HEK293 (cell line): Measurements from ENCODE around the gene CCDC51.

Source experiments
- CTCF ChIA-PET: fragments of 350-600 bp; formaldehyde crosslinking; extraction: SDS; loops from one replicate; lab custom pipeline; 2021; ENCODE audit warnings: antibody characterized with exemption; lab: Yijun Ruan, JAX
- POLR2A ChIA-PET: fragments of 300-600 bp; formaldehyde crosslinking; extraction: SDS; loops from one replicate; lab custom pipeline; 2020; ENCODE audit warnings: antibody characterized with exemption, inconsistent platforms; lab: Yijun Ruan, JAX
- H3K27ac ChIP-seq: fragments of 200-500 bp; sonication (Bioruptor generic); 2 replicates; pipeline ENCODE4 v1.5.1; 2014; ENCODE audit warnings: low read depth, low read length, control low read depth, inconsistent platforms; ENCODE audit errors: extremely low read depth
- H3K36me3 ChIP-seq, 2 experiments: fragments of 200-500 bp in 1 of 2; sonication (Bioruptor generic) in 1 of 2; 1 replicate in 1 of 2; 2 replicates in 1 of 2; pipeline ENCODE4 v1.5.1; 2014 to 2017; ENCODE audit warnings: inconsistent platforms in 2 of 2, low read length in 2 of 2; ENCODE audit not compliant: control insufficient read depth in 2 of 2, insufficient read depth in 1 of 2
- H3K4me1 ChIP-seq: fragments of 200-500 bp; sonication (Bioruptor generic); 2 replicates; pipeline ENCODE4 v1.5.1; 2014; ENCODE audit warnings: mild to moderate bottlenecking, low read length, inconsistent platforms; ENCODE audit not compliant: control insufficient read depth, insufficient read depth
- H3K4me3 ChIP-seq: 2 replicates; pipeline ENCODE4 v1.5.1; 2011; ENCODE audit warnings: low read depth, mild to moderate bottlenecking, control low read depth, low read length, moderate library complexity
- H3K9me3 ChIP-seq: fragments of 200-500 bp; sonication (Bioruptor generic); 2 replicates; pipeline ENCODE4 v1.5.1; 2014; ENCODE audit warnings: low read depth, low read length, inconsistent platforms; ENCODE audit not compliant: control insufficient read depth, insufficient read depth
- HOXD13 ChIP-seq: sonication (generic); formaldehyde crosslinking; IDR thresholded peaks from 2 replicates; pipeline ENCODE4 v1.8.0; 2022; ENCODE audit warnings: missing genetic modification reagents, borderline replicate concordance
- TRIM28 ChIP-seq: IDR thresholded peaks from 2 replicates; pipeline ENCODE4 v1.6.1; 2011; ENCODE audit warnings: low read length, control low read depth, borderline replicate concordance
- ZFP69B ChIP-seq: fragments of 450-650 bp; formaldehyde crosslinking; IDR thresholded peaks from 2 replicates; pipeline ENCODE4 v1.5.1; 2016; ENCODE audit warnings: missing biosample characterization, missing genetic modification characterization
- ZNF132 ChIP-seq: fragments of 450-650 bp; formaldehyde crosslinking; IDR thresholded peaks from 2 replicates; pipeline ENCODE4 v1.5.1; 2017; ENCODE audit warnings: missing biosample characterization, missing genetic modification characterization, borderline replicate concordance
- ZNF148 ChIP-seq: fragments of 450-650 bp; formaldehyde crosslinking; IDR thresholded peaks from 2 replicates; pipeline ENCODE4 v1.5.0; 2017; ENCODE audit warnings: missing biosample characterization, missing genetic modification characterization, borderline replicate concordance
- ZNF26 ChIP-seq: fragments of 450-650 bp; formaldehyde crosslinking; IDR thresholded peaks from 2 replicates; pipeline ENCODE4 v1.5.1; 2016; ENCODE audit warnings: missing biosample characterization, missing genetic modification characterization
- ZNF335 ChIP-seq: fragments of 450-650 bp; formaldehyde crosslinking; conservative IDR thresholded peaks from 2 replicates; pipeline ENCODE4 v1.5.1; 2016; ENCODE audit warnings: missing biosample characterization, missing genetic modification characterization
- ZNF449 ChIP-seq: fragments of 450-650 bp; formaldehyde crosslinking; IDR thresholded peaks from 2 replicates; pipeline ENCODE4 v1.5.1; 2017; ENCODE audit warnings: missing biosample characterization, mild to moderate bottlenecking, missing genetic modification characterization, moderate library complexity
- ZNF48 ChIP-seq: fragments of 450-650 bp; formaldehyde crosslinking; IDR thresholded peaks from 2 replicates; pipeline ENCODE4 v1.5.1; 2016; ENCODE audit warnings: missing biosample characterization, missing genetic modification characterization
- ZNF664 ChIP-seq: fragments of 450-650 bp; formaldehyde crosslinking; IDR thresholded peaks from 2 replicates; pipeline ENCODE4 v1.5.1; 2016; ENCODE audit warnings: missing biosample characterization, missing genetic modification characterization
- ZNF701 ChIP-seq: fragments of 450-650 bp; formaldehyde crosslinking; IDR thresholded peaks from 2 replicates; pipeline ENCODE4 v1.5.1; 2016; ENCODE audit warnings: missing biosample characterization, missing genetic modification characterization
- ZSCAN23 ChIP-seq: fragments of 450-650 bp; formaldehyde crosslinking; IDR thresholded peaks from 2 replicates; pipeline ENCODE4 v1.5.1; 2016; ENCODE audit warnings: missing biosample characterization, missing genetic modification characterization
- ZXDB ChIP-seq: fragments of 450-650 bp; formaldehyde crosslinking; IDR thresholded peaks from 2 replicates; pipeline ENCODE4 v1.5.1; 2016; ENCODE audit warnings: missing biosample characterization, missing genetic modification characterization
- TF ChIP-seq, protein P1 (sequence below): fragments of 450-650 bp; formaldehyde crosslinking; IDR thresholded peaks from 2 replicates; pipeline ENCODE4; 2016; ENCODE audit warnings: missing biosample characterization, missing genetic modification characterization
- TF ChIP-seq, protein P2 (sequence below): fragments of 450-650 bp; formaldehyde crosslinking; IDR thresholded peaks from 2 replicates; pipeline ENCODE4 v1.5.1; 2017; ENCODE audit warnings: missing biosample characterization, missing genetic modification characterization

Gene CCDC51

GRCh38 chr3:48418651-48419050 is 21.3 kb downstream of the CCDC51 start (continued):
- TF ChIP-seq ZSCAN23 (tag by site-specific recombination), result no peak
- TF ChIP-seq ZXDB (tag by site-specific recombination), result no peak
- TF ChIP-seq ZNF664 (tag by site-specific recombination), result no peak
- no peak for TF ChIP-seq ZFP69B (tag by site-specific recombination)
- TF ChIP-seq ZNF148 (tag by site-specific recombination), result no peak

GRCh38 chr3:48418140-48418539 is 21.8 kb downstream of the CCDC51 start:
- Histone ChIP-seq H3K27ac (no peak overlapping the region), H3K4me3 (no peak overlapping the region), H3K4me1 (no peaks in the 10 kb centered on the region), H3K36me3 (peaks cover 0 to 21% of the 10 kb centered on the region in 2 experiments; a peak in 1 of 3 replicates), H3K9me3 (no peaks in the 10 kb centered on the region)
- POLR2A ChIA-PET, result no interaction called here
- CTCF ChIA-PET, result interaction anchor here (0.6 to 1.9 kb wide), 4 partner anchors 9 to 195 kb away, joined by 3 to 10 read pairs (median 4); no protein-coding TSS in a partner anchor
- no peak for TF ChIP-seq ZNF26 (tag by site-specific recombination)
- no peak for TF ChIP-seq ZNF335
- no peak for TF ChIP-seq ZNF132
- TF ChIP-seq, protein P1, sequence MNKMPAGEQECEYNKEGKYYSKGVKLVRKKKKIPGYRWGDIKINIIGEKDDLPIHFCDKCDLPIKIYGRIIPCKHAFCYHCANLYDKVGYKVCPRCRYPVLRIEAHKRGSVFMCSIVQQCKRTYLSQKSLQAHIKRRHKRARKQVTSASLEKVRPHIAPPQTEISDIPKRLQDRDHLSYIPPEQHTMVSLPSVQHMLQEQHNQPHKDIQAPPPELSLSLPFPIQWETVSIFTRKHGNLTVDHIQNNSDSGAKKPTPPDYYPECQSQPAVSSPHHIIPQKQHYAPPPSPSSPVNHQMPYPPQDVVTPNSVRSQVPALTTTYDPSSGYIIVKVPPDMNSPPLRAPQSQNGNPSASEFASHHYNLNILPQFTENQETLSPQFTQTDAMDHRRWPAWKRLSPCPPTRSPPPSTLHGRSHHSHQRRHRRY (tag by site-specific recombination), result no peak
- TF ChIP-seq TRIM28, result no peak
- no peak for TF ChIP-seq ZNF48 (tag by site-specific recombination)
- no peak for TF ChIP-seq HOXD13 (CRISPR knock-in tag)
- no peak for TF ChIP-seq ZNF449 (tag by site-specific recombination)
- no peak for TF ChIP-seq ZNF701 (tag by site-specific recombination)
- TF ChIP-seq, protein P2, sequence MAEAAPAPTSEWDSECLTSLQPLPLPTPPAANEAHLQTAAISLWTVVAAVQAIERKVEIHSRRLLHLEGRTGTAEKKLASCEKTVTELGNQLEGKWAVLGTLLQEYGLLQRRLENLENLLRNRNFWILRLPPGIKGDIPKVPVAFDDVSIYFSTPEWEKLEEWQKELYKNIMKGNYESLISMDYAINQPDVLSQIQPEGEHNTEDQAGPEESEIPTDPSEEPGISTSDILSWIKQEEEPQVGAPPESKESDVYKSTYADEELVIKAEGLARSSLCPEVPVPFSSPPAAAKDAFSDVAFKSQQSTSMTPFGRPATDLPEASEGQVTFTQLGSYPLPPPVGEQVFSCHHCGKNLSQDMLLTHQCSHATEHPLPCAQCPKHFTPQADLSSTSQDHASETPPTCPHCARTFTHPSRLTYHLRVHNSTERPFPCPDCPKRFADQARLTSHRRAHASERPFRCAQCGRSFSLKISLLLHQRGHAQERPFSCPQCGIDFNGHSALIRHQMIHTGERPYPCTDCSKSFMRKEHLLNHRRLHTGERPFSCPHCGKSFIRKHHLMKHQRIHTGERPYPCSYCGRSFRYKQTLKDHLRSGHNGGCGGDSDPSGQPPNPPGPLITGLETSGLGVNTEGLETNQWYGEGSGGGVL (tag by site-specific recombination), result no peak
